Measurements from ENCODE around the gene APOBR. TPM values are rescaled to one million over a fixed set of nuclear protein-coding genes. Genes with fewer than 3 reads are reported as not detected.

Gene APOBR
- total and polyA plus RNA-seq, 2 of the 13 experiments (the other 11 are each of a cell fraction or from before 2014, with no cell fraction given), result 0.03 TPM; not detected in 1

DNA sequence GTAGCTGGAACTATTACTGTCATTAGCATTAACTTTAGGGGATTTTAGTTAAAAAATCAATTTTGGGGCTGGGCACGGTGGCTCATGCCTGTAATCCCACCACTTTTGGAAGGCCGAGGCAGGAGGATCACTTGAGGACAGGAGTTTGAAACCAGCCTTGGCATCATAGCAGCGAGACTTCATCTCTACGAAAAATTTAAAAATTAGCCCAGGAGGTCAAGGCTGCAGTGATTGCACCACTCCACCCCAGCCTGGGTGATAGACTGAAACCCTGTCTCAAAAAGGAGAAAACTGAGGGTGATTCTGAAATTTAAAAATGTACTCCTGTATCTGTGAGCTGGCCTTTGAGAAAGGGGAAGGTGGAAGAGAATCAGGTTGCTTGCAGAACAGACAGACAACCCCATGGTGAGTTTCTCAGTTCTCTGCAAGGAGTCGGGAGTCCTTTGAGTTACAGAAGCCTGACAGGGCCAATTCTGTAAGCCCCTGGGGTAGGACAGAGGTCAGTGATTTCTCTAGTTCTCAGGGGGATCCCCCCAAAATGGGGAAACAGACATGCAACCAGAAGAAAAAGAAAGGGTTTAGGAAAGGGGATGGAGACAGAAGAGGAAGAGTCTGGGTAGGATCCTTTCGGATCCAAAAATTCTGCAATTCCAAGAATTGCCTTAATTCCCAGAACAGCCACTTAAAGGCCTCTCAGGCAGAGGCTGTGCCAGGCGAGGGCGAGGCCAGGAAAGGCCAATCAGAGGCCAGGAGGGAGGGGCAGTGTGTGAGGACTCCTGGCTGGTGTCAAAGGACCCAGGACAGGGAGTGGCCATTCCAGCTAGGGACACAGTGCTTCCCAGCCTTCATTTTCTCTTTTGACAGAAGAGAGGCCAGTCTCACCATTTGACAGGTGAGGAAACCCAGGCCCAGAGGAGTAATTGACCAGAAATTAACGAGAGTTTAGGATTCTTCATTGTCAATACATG lies 37.6 kb downstream of the APOBR start (continued):
- TF ChIP-seq ZNF142 (CRISPR knock-in tag; IDR thresholded peaks at IDR 0.05) (no peak), MAX (IDR thresholded peaks at IDR 0.05) (peak; percentile 37; the same call in 1 of the 2 replicates), ZNF792 (CRISPR knock-in tag; IDR thresholded peaks at IDR 0.05) (no peak), ZNF740 (CRISPR knock-in tag; IDR thresholded peaks at IDR 0.05) (0 out of 2 replicates have a peak, but pooled peaks have one; percentile 5), XRCC5 (optimal IDR thresholded peaks at IDR 0.05; ENCODE audit: low read length) (peak; percentile 85), HNRNPLL (IDR thresholded peaks at IDR 0.05; ENCODE audit: low read depth, low read length, poor library complexity, severe bottlenecking) (no peak), KDM5A (IDR thresholded peaks at IDR 0.05; ENCODE audit: borderline replicate concordance, low read length) (no peak), CREBL2 (CRISPR knock-in tag; IDR thresholded peaks at IDR 0.05; ENCODE audit: borderline replicate concordance) (no peak), ZNF773 (CRISPR knock-in tag; IDR thresholded peaks at IDR 0.05; ENCODE audit: borderline replicate concordance) (no peak)
- TF ChIP-seq, protein P1, sequence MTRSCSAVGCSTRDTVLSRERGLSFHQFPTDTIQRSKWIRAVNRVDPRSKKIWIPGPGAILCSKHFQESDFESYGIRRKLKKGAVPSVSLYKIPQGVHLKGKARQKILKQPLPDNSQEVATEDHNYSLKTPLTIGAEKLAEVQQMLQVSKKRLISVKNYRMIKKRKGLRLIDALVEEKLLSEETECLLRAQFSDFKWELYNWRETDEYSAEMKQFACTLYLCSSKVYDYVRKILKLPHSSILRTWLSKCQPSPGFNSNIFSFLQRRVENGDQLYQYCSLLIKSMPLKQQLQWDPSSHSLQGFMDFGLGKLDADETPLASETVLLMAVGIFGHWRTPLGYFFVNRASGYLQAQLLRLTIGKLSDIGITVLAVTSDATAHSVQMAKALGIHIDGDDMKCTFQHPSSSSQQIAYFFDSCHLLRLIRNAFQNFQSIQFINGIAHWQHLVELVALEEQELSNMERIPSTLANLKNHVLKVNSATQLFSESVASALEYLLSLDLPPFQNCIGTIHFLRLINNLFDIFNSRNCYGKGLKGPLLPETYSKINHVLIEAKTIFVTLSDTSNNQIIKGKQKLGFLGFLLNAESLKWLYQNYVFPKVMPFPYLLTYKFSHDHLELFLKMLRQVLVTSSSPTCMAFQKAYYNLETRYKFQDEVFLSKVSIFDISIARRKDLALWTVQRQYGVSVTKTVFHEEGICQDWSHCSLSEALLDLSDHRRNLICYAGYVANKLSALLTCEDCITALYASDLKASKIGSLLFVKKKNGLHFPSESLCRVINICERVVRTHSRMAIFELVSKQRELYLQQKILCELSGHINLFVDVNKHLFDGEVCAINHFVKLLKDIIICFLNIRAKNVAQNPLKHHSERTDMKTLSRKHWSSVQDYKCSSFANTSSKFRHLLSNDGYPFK (CRISPR knock-in tag; IDR thresholded peaks at IDR 0.05; ENCODE audit: borderline replicate concordance), result no peak
- TF ChIP-seq, protein P2, sequence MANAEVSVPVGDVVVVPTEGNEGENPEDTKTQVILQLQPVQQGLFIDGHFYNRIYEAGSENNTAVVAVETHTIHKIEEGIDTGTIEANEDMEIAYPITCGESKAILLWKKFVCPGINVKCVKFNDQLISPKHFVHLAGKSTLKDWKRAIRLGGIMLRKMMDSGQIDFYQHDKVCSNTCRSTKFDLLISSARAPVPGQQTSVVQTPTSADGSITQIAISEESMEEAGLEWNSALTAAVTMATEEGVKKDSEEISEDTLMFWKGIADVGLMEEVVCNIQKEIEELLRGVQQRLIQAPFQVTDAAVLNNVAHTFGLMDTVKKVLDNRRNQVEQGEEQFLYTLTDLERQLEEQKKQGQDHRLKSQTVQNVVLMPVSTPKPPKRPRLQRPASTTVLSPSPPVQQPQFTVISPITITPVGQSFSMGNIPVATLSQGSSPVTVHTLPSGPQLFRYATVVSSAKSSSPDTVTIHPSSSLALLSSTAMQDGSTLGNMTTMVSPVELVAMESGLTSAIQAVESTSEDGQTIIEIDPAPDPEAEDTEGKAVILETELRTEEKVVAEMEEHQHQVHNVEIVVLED (CRISPR knock-in tag; IDR thresholded peaks at IDR 0.05; ENCODE audit: borderline replicate concordance), result no peak

All from HepG2 (cell line).